IPS DF 19.7 (cell line): ENCODE results near the gene OARD1.
A peak's percentile ranks its signal among the peaks of the same experiment; 100 is the strongest.
"Not testable (repeated sequence)": the region's sequence is repeated elsewhere in the genome, so short reads cannot be mapped to it uniquely, and the experiment has no call there.

Source experiments
- DNase-seq: peaks from one replicate; pipeline ENCODE4 v3.0.0-alpha.2; 2013; ENCODE audit warnings: low read depth, low spot score

Gene OARD1, protein sequence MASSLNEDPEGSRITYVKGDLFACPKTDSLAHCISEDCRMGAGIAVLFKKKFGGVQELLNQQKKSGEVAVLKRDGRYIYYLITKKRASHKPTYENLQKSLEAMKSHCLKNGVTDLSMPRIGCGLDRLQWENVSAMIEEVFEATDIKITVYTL

DNA sequence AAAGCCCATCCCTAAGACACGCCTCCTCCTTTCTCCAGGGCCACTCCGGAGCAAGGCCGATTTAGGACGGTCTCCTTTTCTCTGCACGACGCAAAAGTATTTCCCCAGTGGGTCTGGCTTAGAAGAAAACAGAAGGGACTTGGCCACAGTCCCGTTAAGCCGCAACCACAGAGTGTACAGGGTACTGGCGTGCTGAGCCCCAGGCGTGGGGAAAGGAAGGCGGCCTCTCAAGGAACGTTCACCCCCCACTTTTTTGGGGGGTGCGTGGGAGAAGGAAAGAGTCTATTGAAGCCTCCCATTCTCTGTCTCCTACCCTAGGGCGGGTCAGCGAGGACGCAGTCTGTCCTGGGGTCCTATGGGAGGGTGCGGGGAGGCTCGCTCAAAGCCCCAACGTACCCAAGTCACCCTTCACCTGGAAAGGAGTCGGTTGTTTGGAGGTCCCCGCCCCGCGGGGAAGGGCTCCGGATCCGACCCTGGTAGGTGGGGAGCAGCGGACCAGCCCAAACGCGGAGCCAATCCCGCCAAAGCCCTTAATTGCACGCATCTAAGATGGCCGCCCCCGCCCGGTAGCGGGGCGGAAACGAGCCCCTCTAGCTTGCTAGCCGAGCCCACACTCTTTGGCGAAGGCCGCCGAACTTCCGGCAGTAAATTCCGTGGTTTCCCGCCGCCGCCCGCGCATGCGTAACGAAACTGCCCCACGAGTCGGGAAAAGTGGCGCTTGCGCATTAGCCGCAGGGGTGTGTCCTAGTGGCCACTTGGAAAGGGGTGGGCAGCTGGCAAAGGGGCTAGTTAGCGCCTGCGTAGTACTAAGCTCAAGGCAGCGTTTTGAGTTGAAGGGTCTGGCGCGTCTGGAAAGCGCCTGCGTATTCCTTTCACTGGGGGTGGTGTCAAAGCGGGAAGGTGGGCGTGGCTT lies at the start of gene OARD1:
Gene OARD1, minus strand, starts transcription at position 434 of the 913 bp plus-strand sequence. CDS start 722 bp downstream, outside the sequence.
- DNase-seq, result peak; percentile 85

DNA sequence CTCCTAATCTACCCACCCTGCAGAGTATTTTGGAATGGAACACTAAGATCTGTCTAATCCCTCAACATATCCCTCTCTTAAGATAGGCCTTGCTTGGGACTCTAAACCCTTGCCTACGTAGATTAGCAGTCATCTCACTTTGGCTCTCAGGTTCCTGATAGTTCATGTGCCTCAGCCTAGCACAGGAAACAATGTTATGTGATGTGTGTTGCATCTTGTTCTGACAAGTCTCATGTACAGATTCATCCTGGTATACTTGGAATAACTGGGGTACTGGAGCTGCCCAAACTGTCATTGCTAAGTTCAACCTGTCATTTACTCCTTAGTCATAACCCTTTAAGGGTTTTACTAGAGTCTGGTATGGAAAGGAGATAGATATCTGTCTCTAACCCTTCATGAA lies 47.9 kb upstream of the OARD1 start:
- DNase-seq, result no peak

DNA sequence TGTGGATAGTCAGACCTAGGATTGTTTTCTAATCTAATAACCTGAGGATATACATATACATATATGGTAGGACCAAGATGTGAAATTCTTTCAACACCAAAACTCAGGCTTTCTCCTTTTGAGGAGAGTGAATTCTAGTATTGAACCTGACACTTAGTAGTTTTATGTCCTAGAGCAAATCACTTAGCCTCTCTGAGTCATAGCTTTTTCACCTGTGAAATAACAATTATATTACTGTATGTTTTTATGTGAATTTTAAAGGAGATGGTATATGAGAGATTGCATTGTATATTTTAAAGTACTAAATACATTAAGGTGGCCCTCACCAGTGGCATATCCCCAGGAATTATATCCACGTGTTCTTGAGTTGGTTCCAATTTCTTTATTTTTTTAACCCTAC lies 47.4 kb upstream of the OARD1 start:
- DNase-seq, result no peak

DNA sequence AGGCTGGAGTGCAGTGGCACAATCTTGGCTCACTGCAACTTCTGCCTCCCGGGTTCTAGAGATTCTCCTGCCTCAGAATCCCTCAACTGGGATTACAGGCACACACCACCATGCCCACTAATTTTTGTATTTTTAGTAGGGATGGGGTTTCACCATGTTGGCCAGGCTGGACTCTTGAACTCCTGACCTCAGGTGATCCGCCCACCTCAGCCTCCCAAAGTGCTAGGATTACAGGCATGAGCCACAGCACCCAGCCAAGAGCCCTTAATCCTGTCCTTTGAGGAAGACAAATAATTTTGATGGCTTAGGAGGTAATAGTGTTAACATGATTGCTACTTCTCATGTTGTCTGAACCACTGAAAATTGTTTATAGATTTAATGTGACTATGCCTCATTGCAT lies 42.9 kb upstream of the OARD1 start:
- not testable (repeated sequence) for DNase-seq

DNA sequence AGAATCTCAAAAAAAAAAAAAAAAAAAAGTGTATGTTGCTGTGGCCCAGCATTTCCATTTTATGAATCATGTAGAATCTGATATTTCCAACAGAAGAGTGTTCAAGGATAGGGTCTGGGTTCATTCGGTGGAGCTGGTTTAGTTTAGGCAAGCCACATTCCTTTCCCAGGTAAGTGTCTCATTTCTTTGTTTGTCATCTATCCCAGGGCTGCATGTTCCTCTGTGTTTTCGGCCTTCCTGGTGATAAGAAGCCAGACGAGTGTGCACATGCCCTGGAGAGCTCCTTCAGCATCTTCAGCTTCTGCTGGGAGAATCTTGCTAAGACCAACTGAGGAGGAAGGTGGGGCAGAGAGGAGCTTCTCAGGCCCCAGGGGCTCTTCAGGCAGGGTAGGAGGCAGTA lies 38.9 kb upstream of the OARD1 start:
- DNase-seq, result no peak

DNA sequence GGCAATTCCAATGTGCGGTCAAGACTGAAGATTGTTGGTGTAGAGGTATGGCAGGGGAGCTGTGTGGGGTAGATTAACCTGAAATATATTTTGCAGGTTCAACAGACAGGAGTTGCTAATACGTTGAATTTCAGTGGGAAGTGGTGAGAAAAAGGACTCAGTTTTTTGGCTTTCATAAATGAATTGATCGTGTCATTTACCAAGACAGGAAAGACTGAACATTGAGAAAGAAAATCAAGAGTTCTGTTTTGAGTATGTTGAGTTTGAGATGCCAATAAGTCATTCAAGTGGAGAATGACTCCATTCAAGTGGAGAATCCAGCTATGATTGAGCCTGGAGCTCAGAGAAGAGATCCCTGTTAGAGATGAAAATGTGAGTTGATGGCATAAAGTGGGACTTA lies 31.7 kb upstream of the OARD1 start:
- no peak for DNase-seq

DNA sequence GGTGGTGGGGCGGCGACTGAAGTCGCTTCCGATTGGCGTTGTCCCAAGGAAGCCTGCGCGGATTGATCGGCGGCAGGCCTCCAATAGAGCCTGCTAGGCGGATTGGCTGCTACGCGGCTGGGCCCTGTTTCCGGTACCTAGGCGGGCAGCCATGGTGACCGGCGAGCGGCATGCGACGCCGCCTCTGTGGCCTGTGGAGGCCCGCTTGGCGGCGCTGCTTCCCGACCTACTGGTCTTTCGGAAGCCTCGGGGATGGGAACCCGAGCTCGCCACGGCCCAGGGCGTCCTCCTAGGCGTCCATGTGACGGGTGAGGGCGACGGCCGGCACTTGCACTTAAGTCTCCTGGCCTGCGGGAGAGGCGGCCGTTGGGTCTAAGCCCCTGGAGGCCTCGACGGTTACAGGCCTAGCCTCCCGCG lies 28.7 kb upstream of the OARD1 start:
- peak; percentile 86 for DNase-seq

DNA sequence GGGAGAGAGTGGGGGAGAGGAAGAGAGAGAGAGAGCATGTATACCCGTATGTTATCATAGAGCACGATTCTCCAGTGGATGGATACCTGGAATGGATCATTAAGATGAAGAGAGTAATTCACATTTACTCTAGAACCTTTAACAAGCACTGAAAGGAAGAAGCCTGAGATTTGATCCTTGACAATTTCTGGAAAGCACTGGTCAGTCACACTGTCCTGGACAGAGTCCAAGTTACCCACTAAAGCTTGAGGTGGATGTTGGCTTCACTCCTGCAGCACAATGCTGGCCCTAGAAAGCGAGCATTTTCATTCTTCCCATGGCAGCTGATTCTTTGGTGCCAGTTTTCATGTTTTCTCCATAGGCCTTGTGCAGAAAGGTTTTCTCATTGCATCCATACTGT lies 26.2 kb upstream of the OARD1 start:
- no peak for DNase-seq

DNA sequence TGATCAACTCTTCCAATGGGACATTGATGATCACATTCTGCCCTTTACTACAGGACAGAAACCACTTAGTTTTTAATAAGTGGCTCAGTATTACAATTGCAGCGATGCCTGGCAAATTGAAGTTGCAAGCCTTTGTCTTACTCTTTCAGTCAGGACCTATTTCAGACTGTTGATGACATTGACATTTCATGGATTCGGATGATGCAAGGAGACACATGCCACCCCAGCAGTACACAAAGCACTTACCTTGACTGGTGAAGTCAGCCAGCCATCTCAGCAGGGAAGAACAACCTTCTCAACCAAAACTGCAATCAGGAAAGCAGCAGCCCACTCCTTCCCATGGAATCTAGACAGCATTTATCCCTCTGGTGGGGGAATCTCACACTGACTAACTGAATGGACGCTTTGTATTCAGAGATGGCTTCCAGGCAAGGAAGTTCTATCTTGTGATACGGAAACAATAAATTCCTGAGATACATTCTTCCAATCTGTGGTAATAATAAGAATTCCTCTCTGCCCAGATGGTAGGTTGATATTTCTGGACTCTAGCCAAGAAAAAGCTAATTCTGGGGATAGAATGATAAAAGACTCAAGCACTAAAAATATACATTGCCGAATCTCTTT lies 25.4 kb upstream of the OARD1 start:
- DNase-seq, result no peak

DNA sequence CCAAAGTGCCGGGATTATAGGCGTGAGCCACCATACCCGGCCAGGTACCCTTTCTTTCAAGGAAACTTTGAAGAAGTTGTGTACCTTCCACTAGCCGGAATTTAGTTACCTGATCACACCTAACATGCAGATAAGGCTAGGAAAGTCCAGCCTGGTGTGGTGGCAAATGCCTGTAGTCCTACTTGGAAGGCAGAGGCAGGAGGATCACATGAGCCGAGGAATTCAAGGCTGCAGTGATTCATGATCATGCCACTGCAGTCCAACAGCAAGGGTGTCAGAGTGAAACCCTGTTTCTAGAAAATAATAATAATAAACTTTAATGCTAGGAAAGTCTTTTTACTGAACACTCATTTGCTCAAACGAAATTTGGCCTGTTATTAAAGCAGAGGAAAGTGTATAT lies 21.6 kb upstream of the OARD1 start:
- DNase-seq, result no peak

DNA sequence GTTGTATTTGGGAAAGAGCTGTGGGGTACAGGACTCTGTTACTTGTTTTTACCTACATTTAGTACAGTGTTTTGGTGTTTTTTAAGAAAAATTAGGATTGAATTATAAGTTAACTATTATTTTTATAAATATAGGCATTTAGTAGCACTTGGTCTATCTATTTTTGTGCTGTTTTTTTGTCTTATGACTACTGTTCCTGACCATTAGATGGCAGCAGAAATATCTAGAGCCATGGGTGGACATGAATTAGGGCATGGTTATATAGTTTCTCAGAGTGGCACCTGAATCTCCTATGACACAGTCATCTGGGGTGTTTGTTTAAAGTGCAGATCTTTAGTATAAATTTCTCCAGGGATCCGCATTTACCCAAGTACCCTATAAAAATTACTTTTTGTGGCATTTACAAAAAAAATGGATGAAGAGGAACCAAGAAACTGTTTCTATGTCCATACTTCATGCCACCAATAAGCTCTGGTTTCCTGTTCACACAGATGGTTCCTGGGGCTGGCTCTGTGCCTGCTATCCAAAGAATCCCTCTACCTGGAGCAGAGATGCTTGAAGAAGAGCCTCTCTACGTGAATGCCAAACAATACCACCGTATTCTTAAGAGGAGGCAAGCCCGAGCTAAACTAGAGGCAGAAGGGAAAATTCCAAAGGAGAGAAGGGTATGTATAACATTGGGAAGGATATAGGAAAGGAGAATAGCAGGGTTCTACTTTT lies 20.4 kb upstream of the OARD1 start:
- no peak for DNase-seq

DNA sequence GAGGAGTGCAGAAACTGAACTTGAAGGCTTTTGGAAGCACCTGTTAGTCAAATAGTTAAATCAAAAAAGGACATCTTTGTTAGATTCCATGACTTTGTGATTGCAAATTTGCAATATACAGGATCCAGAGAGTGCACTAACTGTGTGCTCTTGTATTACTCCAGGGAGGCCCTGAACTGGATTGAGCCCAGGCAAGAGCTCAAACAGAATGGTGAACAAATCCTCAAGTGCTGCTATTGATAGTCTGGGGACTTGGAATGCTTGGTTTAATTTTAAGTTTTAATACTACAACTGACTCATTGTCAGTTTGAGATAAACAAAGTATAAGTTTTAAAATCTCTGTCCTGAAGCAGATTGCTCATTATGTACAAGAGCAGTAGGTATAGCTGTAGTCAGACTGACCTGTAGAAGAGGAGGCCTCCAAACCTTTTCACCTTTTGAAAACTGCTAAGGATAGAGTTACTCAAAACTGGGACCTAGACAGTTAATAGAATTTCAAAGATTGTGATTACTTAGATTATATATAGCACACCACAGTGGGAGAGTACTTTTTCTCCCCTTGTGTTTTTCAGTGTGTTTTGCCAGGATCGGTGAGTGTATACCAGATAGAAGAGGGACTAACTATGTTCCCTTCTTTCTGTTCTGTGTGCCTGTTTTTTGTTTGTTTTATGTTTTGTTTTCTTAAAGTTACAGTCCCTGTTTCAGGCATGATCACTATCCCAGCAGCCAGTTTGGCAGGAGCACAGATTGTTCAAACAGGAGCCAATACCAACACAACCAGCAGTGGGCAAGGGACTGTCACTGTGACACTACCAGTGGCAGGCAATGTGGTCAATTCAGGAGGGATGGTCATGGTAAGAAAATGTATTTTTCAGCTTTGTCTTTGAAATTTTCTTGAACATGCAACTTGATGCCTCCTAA lies 18.9 kb upstream of the OARD1 start:
- no peak for DNase-seq

DNA sequence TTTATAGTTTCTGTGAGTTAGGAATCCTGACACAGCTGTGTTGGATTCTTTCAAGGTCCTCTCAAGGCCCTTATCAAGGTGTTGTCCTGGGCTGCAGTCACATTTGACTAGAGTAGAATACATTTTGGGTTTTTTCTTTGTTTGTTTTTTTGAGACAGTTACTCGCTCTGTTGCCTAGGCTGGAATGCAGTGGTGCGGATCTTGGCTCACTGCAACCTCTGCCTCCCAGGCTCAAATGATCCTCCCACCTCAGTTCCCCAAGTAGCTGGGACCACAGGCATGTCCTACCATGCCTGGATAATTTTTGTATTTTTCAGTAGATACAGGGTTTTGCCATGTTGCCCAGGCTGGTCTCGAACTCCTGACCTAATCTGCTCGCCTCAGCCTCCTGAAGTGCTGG lies 16.3 kb upstream of the OARD1 start:
- DNase-seq, result no peak

DNA sequence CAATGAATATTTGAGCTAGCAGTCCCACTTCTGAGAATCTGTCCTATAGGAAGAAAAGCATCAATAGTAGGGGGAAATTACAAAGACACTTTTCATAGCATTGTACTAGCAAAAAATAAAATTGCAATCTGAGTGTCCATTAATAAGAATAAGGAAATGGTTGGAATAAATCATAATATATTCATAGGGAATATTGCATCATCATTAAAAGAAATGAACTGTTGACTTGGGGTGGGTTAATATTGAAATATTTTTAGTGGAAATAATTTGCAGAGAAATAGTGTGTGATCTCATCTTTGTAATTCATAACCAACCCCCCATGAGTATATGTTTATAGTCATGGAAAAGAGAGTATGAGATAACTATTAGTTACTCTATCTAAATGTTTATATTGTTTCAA lies 13.0 kb upstream of the OARD1 start:
- DNase-seq, result no peak

DNA sequence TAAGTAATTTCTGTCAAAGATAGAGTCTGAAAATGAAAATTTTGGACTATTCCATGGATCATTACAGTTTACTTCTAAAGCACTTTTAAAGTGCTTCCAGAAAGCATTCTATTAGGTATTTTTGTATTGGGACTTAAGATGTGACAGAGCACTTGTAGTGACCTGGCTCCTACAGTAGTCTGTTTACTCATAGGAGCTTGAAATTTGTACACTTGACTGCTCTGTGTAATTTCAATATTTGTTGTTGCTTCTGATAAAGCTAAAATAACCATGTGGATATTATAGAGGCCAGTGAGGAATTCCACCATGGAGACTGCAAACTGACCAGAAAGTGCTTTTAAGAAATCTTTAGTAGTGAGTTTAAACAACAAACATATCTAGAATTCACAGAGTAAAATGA lies 10.9 kb upstream of the OARD1 start:
- DNase-seq, result no peak

DNA sequence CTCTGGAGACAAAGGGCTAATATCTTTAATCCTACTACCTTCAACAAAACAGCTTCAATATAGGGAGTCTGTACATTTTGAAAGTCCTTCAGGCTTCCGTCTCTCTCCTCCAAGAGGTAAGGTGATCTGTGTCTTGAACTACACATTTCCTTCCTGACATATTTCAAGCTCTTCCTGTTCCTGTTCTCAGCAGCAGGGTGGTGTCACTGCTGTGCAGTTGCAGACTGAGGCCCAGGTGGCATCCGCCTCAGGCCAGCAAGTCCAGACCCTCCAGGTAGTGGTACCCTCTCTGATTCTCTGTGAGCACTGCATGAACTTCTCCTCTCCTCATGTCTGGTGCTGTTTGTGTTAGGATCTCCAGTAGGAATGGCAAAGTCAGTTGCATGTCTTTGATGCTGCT lies 8.5 kb upstream of the OARD1 start:
- no peak for DNase-seq

DNA sequence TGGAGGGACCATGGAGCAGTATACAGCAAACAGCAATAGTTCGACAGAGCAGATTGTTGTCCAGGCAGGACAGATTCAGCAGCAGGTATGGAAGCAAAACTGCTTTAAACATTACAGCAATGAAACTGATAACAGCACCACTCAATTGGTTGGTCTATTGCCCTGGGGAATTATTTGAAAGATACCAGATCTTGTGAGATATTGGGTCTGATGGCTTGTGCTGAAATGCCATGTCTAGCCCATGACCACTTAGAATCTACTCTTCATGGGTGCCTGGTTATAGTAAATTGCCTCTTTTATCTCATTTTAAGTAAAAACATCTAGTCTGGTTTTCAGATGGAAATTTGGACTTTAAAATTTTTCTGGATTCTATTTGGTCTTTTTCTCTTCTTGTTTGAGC lies 6.9 kb upstream of the OARD1 start:
- DNase-seq, result no peak

DNA sequence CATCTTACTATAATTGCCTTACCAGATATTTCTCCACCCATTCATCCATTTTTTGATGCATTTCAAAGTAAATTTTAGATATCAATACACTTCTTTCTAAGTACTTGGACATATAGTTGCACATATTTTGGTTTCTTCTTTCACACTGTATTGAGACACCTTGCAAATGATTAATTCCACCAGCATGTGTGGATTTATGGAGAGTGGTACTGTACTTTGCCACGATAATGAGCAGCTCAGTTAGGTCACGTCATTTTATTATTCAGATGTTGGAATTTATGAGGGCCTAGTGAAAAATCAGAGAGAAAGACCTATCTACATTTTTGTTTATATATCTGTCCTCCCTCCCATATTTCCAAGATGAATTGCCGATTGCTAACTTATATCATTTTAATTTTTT lies 5.9 kb upstream of the OARD1 start:
- no peak for DNase-seq

DNA sequence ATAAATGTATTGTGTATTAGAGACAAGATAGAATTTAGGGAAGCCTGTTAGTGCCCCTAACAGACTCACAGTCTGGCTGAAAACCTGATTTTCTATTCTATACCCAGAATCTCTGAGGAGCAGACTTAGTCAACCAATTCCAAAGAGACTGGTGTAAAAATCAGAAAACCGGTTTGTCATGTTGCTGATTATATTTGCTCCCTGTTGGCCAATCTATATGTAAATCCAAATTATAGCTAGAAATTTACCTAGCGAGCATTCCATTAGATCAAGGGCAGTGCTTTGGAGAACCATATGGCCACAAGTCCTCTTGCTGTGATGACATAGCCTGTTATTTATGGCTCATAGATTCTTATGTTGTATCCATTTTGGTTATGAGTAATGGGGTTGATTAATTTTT lies 5.4 kb upstream of the OARD1 start:
- no peak for DNase-seq

DNA sequence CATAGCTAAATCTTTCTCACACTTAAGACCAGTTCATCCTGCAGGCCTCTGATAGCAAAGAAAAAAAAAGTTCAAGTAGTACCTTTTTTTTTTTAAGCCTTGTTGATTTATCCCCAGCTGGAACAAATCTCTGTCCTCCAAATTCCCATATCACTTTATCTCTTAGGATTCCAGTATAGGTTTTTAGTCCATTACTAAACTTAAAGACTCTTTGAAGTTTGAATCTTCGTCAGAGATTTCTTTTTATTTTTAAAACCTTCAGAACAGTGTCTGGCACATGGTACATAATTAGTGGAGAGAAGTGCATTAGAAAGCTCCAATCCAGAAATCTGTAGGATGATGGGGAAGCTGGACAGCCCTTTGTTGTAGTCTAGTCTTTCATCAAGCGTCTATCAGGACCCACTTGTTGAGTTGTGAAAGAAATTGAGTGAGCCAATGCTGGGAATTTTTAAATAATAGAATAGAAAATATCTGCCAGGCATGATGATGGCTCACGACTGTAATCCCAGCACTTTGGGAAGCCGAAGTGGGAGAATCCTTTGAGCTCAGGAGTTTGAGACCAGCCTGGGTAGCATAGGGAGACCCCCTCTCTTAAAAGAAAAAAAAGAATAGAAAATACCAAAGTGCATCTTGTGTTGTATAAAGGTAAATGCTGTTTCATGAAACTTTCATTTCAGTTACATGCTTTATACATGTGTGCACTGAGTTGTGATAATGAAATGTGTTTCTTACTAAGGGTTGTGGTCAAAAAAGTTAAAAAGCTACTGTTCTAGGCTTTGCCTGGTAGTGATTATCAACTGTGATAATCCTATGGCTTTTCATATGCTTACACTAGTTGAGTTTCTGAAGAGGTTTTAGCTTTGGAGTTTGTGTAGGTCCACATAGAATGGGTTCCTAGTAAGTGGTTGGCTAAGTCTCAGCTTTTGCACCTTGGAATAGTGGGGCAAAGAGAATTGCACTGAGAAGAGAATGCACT lies 3.8 kb upstream of the OARD1 start:
- no peak for DNase-seq
